GM18526 (cell line): ENCODE data around the gene SAFB.

Source experiments
- POLR2A ChIP-seq: IDR thresholded peaks from 3 replicates; pipeline ENCODE4 v1.6.1; 2011; ENCODE audit not compliant: insufficient read length; ENCODE audit errors: extremely low read depth

Gene SAFB

DNA sequence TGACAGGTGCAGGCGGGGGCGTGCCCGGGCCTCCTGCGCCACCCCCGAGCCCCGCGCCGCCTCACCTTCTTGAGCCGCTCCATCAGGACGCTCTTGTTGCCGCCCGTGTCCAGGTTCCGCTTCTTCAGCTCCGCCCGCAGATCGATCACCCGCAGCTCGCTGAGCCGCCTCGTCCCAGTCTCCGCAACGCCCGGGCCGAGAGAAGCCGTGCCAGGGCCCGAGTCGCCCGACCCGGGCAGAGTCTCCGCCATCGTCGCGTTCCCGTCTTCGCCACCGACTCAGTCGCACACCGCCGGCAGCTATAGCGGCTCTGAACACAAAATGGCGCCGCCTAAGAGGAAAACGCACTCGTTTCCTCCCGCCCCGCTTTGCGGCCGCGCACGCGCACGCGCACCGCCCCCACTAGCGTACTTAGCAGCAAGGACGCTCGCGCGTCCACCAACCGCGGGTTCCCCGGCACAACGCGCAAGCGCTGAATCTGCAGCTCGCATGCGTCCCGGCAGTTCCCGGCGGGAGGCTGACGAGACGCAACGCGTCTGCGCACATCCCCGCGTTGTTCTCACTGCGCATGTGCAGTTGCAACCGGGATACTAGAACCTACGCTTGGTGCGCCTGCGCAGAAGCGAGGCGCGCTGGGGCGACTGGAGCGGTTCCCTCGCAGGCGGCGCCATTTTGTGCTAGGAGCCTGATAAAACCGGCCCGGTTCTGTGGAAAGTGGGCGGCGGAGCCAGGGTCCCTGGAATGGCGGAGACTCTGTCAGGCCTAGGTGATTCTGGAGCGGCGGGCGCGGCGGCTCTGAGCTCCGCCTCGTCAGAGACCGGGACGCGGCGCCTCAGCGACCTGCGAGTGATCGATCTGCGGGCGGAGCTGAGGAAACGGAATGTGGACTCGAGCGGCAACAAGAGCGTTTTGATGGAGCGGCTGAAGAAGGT, at the start of gene SAFB, which contains the start of gene SAFB2:
TSS of gene SAFB (plus strand) at position 619 of the 932 bp plus-strand sequence. CDS start at position 742, 123 bp downstream.
TSS of gene SAFB2 (minus strand) at position 312 of the 932 bp plus-strand sequence. CDS start at position 251, 61 bp downstream.
- peak; percentile 92 for TF ChIP-seq POLR2A

DNA sequence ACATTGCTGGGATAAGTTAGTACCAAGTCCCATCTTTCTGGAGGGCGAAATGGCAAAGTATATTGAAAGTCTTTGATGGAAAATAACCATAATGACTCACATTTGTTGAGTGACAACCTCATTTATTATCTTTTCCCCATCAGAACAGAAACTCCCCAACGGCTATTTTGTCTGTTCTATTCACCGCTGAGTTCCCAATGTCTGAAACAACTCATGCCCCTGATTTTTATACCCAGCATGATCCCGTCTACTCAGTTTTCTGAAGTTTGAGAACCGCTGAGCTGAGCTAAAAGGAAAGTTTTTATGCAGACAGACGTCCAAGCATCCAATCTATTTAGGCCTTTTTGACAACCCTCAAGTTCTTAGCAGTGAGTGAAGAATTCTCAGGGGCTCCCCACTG, 47.3 kb upstream of the SAFB start:
- no peak for TF ChIP-seq POLR2A

DNA sequence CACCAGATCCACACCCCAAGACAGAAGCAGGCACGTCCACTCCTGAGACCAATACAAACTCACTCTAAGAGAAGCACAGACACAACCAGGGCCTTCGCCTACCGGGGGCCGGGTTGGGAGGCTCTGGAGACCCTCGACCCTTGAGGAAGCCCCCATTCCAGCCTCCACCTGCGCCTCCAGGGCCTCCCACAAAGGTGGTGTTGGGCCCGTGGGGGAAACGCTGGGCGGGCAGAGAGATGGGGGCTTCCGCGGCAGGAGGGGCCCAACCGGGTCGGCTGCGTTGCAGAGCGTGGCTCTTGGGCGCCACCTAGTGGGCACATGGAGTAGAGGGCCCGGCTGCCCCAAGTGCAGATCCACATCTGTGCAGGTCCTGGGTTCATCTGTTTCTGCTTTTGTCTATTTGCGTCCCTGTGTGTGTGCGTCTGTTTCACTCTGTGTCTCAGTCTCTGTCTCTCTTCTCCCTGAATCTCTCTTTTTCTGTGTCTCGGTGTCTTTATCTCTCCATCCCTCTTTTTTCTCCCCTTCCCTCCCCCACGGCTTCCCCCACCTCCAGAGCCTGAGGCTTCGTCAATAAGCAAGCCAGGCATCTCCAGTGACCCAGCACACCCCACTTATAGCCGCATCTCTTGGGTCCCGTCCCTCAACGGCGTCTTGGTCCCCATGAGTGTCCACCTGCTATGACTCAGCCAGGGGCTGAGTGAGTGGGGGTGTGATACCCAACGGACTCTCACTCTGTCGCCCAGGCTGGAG, 44.6 kb upstream of the SAFB start:
- no peak for TF ChIP-seq POLR2A

DNA sequence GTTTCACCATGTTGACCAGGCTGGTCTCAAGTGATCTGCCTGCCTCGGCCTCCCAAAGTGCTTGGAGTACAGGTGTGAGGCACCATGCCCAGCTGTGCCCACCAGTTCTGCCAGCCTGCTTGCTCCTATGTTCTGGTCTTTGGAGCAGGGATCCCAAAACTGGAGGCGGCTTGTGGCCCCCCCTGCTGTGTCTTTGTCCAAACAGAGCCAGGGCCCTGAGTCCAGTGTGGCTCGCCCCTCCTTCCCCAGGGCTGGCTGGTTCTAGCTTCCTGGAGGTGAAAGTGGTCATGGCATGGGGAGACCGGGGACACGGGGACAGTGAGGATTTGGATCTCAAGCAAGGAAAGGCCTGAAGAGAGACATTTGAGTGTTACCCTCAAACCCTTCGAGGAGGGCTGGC, 43.6 kb upstream of the SAFB start:
- TF ChIP-seq POLR2A, result no peak

DNA sequence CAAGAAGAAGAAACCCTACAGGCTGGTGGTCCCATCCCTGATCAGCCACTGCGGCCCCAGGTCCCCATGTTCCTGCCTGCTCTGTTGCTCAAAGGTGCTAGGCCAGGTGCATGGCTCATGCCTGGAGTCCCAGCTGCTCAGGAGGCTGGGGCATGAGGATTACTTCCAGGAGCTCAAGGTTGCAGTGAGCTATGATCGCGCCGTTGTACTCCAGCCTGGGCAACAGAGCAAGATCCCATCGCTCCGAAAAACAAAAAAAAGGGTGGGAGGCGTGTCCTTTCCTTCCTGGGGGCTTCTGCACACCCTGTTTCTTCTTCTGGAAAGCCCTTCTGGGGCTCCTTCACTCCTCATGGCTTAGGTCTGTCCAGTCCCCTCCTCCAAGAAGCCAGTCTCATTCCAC, 43.2 kb upstream of the SAFB start:
- no peak for TF ChIP-seq POLR2A

DNA sequence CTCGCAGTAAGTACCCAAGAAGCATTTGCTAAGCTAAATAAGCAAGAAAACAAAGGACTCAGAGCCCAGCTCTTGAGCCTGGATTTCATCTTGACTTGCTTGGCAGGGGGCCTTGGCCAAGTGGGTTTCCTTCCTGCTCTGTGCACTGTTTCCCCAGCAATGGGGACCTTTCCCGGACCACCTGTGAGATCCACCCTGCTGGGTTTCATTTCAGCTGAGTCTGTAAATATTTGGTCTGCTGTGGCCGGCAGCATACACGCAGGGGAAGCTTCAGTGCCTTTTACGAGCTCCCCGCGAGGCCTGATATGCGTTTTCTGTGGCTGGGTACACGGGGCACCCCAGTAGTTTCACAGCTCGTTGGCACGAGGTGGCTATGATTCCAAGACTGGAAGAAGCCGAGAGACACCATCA, 42.7 kb upstream of the SAFB start:
- no peak for TF ChIP-seq POLR2A

DNA sequence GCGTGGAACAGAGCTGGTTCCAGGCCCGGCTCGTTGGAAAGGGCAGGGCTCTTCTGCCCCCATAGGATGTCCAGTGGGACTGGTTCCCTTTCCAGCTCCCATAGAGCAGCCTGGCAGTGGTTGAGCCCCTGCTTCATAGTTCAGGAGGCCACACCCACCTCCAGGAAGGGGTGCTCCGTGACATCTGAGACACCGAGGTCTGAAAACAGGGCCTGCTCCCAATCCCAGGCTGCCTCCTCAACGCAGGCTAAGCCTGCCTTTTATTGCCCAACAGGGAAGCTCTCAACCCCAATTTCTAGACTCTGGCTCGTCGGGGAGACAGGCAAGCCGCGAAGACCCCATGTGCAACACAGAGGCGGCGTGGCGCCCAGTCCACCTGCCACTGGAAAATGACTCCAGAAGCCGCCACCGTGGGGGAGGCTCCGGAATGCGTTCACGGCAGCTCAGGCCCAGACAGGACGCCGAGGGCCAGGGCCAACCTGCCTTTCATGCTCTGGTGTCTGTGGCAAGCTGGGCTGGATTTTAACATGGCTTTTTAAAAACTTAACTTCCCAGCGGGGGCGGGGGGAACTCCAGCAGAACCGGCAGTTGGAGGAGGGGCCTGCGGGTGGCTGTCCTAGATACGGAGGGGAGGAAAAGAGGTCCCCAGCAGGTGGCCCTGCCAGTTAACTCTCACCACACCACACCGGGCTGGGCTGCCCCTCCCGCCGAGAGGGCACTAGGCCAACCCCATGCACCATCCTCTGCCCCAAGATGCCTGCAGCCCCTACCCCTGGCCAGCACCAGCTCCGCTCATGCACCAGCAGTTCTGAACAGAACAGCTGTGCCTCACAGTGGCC, 37.2 kb upstream of the SAFB start:
- TF ChIP-seq POLR2A, result no peak

DNA sequence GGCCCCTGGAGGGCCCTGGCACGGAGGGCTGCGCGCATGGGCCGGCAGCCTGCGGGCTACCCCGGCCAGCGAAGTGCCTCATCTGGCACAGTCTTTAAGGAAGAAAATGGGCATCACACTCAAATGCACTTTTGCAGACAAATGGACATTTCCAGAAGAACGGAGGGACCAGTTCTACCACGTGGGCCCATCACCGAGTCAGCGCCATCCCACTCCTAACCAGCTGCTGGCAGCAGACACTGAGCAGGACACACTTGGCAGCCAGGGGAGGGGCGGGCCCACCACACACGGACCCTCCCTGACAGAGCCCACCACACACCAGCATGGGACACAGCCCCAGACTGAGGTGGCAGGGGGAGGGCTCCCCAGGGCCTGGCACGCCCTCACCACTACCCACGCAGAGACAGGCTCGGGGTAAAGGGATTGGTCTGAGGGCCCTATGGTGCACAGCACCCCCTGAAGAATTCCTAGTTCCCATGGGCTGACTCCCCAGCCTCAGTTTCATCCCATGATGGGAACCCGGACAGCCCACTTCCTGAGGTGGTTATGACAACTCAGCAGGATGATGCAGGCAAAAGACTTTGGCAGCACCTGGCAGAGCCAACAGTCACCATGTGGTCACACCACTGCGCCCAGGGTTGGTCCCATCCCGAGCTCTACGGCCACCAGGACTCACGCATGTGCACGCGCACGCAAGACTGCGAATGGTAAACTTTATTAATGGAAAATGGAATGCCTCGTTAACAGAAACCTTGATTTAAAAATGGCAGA, 36.4 kb upstream of the SAFB start:
- TF ChIP-seq POLR2A, result no peak

DNA sequence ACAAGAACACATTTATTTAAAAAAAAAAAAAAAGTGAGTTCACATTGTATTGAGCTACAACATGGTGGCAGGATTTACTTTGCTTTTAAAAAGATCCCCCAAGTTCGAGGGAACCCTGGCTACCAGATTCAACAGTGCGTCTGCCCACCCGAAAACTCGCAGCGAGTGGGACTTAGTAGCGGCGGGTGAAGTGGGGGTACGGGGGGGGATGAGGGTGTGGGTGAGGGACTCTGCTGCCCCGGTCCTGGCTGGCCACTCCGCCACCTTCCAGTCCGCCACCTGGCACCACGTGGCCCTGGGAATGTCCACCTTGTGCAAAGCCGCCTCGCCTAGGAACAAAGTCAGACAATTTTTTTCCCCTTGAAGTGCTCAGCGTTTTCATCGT, 35.8 kb upstream of the SAFB start:
- TF ChIP-seq POLR2A, result no peak

DNA sequence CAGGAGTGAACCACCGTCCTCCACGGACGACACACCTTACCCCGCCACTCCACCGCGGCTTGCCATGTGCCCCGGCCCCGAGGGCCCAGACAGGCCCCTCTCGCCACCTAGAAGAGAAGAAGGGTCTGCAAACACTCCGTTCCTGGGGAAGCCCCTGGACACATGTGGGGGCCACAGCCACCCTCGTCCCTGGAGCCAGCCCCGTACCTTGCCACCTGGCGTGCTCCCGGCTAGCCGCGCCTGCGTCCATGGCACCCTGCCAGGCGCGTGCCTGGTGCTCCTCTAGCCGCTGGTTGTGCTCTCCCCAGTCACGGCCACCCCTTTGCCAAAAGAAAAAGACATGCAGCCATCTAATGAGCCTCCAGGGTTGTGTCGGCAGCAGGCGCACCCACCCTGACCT, 35.2 kb upstream of the SAFB start:
- no peak for TF ChIP-seq POLR2A

DNA sequence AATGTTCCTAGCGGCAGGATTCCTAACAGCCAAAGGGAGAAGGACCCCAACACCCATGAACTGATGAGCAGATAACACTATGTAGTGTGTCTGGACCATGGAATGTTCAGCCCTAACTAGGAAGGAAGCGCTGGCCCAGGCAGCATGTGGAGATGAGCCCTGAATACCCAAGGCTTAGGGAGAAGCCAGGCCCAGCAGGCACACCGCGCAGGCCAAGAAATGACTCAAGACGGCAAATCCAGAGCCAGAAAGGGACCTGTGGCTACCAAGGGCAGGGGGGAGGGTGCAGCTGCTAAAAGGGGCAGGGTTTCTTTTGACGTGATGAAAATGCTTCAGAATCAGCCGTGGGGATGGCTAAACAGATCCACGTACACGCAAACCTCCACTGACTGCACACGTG, 34.4 kb upstream of the SAFB start:
- no peak for TF ChIP-seq POLR2A

DNA sequence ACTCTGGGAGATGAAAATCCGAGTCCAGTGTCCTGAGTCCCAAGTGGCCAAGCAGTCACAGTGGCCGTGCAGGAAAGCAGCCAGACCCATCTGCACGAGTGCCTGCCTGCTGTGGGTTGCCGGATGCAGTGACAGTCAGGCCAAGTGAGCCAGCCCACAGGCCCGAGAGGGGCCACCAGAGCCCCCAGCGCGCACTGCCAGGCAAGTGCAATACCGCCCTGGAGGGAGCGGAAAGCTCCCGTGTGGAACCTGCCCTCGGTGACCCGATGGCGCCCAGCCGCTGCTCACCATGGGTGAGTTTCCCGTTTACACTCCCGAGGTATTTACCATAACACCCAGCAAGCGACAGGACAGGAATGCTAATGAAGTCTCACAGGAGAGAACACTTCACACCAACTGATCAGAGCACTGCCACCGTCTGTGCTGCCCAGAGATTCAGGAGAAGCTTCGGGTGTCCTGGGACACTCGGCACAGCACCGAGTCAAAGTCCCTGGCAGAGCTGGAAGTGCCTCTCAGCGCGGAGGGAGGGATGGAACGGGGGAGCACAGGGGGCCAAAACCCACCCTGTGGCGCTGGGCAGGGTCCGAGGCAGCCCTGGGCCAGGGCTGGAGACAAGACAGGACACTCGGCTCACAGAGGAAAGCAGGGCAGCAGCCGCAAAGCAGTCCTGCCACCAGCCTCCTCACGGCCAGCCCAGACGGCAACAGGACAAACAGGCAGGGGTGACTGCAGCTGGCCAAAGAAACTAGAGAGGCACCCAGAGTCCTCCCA, 33.8 kb upstream of the SAFB start:
- no peak for TF ChIP-seq POLR2A

DNA sequence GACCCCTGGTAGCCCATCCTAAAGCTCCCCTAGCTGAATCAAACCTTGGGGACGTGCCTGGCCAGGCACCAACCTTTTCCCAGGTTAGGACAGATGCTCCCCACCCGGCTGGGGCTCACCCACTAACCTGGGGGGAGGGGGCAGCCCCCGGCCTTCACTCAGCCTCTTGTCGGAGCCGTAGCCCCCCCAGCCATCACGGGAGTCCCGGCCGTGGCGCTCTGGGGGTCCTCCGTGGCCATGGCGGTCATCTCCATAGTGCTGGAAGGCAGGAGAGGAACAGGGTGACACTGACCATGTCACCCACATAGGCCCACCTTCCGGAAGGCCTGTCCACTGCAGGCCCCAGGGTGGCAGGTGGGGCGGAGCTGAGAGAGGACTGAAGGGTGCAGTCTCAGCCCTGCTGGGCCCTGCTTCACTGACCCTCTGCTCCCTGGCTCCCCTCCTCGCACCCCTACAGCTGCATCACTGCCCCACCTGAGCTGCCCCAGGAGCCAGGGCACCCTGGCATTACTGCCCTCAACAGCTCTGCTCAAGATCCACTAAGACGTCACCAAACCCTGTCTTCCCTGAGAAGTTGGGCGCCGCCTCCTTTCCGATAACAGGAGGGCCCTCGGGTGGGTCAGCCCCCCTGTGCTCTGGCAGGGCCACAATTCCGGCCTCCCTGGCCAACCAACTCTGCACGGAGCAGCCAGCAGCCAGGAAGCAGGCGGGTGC, 32.6 kb upstream of the SAFB start:
- TF ChIP-seq POLR2A, result no peak
